ENCODE data around the gene MEST. TPM values are rescaled to one million over a fixed set of nuclear protein-coding genes. Genes with fewer than 3 reads are reported as not detected.
"Not testable (repeated sequence)": the region's sequence is repeated elsewhere in the genome, so short reads cannot be mapped to it uniquely, and the experiment has no call there.

Gene MEST
- total RNA-seq, 2 donors from 2014 or later = 7.2 to 27.8 TPM

DNA sequence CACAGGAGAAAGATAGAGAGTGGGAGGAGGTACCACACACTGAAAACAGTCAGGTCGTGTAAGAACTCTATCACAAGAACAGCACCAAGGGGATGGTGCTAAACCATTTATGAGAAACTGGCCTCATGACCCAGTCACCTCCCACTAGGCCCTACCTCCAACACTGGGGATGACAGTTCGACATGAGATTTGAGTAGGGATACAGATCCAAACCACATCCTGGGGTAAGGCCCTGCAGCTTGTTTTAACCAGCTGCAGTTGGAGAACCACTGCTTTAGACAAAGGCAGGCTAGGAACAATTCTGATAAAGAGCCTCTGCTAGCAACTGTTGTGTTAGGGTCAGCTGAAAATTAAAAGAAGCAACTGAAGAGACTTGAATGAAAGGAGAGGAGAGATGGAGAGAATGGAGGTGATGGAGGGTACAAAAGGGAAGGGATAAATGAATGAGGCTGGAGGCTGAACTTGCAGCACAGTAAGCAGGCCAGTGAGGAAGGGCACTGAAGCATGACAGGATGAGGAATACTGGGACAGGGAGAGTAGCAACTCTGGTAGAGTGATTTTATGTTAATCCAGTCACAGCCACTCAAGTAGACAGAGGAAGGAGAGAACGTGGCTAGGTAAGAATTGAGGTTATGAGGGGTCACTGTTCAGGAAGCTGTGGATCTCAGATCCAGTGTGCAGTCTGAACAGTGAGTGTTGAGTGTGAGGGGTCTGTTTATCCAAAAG is 23.6 kb downstream of the MEST start:
- no peaks in the 10 kb centered on the region for H3K9me3 ChIP-seq
- H3K27ac ChIP-seq = no peak overlapping the region
- no peak for DNase-seq (ENCODE audit: low spot score)
- no peak overlapping the region for H3K4me3 ChIP-seq
- H3K36me3 ChIP-seq = no peaks in the 10 kb centered on the region
- no peaks in the 10 kb centered on the region for H3K4me1 ChIP-seq
- no peaks in the 10 kb centered on the region for H3K27me3 ChIP-seq
- TF ChIP-seq, protein P1, sequence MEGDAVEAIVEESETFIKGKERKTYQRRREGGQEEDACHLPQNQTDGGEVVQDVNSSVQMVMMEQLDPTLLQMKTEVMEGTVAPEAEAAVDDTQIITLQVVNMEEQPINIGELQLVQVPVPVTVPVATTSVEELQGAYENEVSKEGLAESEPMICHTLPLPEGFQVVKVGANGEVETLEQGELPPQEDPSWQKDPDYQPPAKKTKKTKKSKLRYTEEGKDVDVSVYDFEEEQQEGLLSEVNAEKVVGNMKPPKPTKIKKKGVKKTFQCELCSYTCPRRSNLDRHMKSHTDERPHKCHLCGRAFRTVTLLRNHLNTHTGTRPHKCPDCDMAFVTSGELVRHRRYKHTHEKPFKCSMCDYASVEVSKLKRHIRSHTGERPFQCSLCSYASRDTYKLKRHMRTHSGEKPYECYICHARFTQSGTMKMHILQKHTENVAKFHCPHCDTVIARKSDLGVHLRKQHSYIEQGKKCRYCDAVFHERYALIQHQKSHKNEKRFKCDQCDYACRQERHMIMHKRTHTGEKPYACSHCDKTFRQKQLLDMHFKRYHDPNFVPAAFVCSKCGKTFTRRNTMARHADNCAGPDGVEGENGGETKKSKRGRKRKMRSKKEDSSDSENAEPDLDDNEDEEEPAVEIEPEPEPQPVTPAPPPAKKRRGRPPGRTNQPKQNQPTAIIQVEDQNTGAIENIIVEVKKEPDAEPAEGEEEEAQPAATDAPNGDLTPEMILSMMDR (IDR thresholded peaks at IDR 0.05) = no peak

DNA sequence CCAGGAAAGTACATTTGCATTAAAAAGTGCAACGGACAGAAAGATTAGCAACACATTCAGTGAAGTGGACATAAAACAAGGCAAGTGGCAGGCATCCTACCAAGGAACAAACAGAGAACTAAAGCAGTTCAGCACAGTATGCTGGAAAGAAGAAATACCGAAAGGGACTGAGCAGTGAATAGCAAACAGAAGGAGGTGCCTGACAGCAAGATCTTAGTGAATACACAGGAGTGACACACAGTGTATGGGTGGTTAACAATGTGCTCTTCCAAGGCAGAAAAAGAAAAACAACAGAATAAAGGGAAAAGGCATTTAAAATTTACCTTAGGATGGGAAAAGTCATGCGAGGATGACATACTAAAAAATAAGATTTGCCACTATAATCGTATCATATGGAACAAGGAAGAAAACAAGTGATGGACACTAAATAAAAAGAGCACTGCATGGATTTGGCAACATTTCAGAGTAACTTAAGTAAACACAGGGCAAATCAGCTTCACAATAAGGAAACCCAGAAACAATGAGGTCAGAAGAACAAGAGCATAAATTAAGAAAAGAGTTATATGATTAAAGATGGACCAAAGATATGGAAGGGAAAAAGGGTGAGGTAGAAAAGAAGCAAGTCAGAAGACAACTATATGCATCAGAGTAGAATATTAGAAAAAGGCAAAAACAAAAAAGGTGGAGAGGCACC is 29.5 kb downstream of the MEST start:
- Histone ChIP-seq H3K36me3 (no peaks in the 10 kb centered on the region), H3K9me3 (no peaks in the 10 kb centered on the region), H3K4me1 (no peaks in the 10 kb centered on the region), H3K4me3 (no peak overlapping the region), H3K27ac (no peak overlapping the region), H3K27me3 (no peaks in the 10 kb centered on the region)
- DNase-seq (ENCODE audit: low spot score) = no peak
- TF ChIP-seq, protein P1 (IDR thresholded peaks at IDR 0.05) = no peak

DNA sequence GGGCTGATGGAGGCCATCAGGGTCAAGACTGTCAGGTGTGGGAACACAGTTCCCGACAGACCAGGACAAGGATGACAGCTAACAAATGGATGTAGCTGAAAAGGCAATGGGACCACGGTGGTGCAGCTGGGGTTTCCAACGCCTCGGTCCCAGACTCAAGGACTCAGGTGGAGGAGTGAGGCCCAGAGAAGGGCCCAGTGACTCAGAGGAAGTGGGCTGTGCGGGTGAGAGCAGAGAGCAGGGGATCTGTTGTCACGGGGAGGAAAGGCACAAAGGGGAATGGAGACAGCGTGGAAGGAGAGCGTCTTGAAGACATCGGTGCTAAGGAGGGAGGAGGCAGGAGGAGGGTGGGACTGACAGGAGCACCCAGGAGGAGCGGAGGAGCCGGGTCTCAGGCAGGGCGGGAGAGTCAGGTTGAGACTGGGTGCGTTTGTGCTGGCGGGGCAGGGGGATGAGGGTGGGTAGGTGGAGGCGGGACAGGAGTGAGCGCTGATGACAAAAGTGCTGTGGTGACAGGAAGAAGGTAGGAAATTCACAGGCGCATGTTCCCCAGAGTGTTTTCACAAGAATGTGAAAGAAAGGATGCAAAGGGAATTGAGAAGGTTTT is 31.7 kb downstream of the MEST start:
- not testable (repeated sequence) for H3K36me3 ChIP-seq; DNase-seq (ENCODE audit: low spot score); H3K27me3 ChIP-seq; H3K27ac ChIP-seq; H3K4me1 ChIP-seq; H3K4me3 ChIP-seq; H3K9me3 ChIP-seq

DNA sequence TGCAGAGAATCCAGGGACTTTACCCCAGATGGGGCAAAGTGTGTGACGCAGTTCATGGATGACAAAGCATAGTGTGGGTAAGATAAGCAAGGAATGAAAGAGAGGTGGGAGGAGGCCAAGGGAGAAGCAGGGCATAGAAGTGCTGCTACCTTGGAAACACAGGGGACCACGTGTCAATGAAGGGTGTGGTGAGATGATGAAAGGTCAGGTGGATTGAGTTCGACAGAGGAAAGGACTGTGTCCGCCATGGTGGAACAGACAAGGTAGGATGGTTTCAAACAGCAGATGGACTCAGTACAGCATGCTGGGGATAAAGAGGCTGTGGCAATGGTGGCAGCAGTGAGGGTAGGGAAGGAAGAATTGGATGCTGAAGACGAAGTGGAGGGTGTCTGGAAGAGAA is 32.7 kb downstream of the MEST start:
- no peak overlapping the region for H3K4me3 ChIP-seq
- H3K4me1 ChIP-seq = no peaks in the 10 kb centered on the region
- no peaks in the 10 kb centered on the region for H3K9me3 ChIP-seq
- H3K36me3 ChIP-seq = no peaks in the 10 kb centered on the region
- TF ChIP-seq, protein P1 (IDR thresholded peaks at IDR 0.05) = no peak
- H3K27me3 ChIP-seq = no peaks in the 10 kb centered on the region
- DNase-seq (ENCODE audit: low spot score) = no peak
- H3K27ac ChIP-seq = no peak overlapping the region

DNA sequence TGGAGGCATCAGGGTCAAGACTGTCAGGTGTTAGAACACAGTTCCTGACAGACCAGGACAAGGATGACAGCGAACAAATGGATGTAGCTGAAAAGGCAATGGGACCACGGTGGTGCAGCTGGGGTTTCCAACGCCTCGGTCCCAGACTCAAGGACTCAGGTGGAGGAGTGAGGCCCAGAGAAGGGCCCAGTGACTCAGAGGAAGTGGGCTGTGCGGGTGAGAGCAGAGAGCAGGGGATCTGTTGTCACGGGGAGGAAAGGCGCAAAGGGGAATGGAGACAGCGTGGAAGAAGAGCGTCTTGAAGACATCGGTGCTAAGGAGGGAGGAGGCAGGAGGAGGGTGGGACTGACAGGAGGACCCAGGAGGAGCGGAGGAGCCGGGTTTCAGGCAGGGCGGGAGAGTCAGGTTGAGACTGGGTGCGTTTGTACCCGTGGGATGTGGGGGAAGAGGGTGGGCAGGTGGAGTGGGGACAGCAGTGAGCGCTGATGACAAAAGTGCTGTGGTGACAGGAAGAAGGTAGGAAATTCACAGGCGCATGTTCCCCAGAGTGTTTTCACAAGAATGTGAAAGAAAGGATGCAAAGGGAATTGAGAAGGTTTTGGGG is 36.0 kb downstream of the MEST start:
- not testable (repeated sequence) for H3K4me1 ChIP-seq; H3K4me3 ChIP-seq; H3K9me3 ChIP-seq; H3K27me3 ChIP-seq; H3K27ac ChIP-seq; H3K36me3 ChIP-seq; DNase-seq (ENCODE audit: low spot score)

DNA sequence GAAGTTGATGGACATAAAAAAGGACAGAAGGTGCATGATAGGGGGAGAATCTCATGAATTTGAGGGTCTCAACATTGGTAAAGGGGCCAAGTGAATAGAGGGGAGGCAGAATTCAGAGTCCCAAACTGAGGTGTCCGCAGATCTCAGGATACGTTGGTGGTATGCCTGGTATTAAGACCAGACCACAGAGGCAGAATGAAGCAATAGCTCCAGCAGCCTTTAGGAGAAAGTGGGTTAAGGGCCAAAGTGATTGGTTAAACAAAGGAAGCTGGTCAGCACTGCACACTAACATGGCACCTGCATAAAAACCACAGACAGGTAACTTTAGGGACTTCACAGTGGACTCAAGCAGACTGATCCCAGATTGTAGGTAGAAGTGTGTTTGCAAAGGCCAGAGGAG is 37.5 kb downstream of the MEST start:
- Histone ChIP-seq H3K27me3 (no peaks in the 10 kb centered on the region), H3K36me3 (no peaks in the 10 kb centered on the region)

DNA sequence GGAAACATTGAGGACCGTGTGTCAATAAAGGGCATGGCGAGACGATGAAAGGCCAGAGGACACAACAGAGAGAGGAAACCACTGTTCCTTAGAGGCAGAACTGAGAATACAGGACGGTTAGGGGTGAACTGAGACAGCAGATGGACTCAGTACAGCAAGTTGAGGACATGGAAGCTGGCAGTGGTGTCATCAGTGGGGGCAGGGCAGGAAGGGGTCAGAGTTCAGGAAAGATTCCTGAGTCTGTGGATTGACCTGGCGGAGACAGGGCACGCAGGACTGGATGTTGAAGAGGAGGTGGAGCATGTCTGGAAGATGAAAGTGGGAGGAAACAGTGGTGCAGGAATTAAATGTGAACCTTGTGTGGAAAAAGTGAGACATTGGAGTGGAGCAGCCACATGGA is 46.0 kb downstream of the MEST start:
- not testable (repeated sequence) for H3K36me3 ChIP-seq; H3K27ac ChIP-seq; H3K27me3 ChIP-seq; H3K4me3 ChIP-seq; H3K9me3 ChIP-seq; H3K4me1 ChIP-seq; DNase-seq (ENCODE audit: low spot score)

More for the DNA sequence above, 37.5 kb downstream of the MEST start:
- Histone ChIP-seq H3K4me1 (no peaks in the 10 kb centered on the region), H3K4me3 (no peak overlapping the region), H3K27ac (no peak overlapping the region), H3K9me3 (no peaks in the 10 kb centered on the region)
- no peak for DNase-seq (ENCODE audit: low spot score)
- TF ChIP-seq, protein P1 (IDR thresholded peaks at IDR 0.05) = no peak

DNA sequence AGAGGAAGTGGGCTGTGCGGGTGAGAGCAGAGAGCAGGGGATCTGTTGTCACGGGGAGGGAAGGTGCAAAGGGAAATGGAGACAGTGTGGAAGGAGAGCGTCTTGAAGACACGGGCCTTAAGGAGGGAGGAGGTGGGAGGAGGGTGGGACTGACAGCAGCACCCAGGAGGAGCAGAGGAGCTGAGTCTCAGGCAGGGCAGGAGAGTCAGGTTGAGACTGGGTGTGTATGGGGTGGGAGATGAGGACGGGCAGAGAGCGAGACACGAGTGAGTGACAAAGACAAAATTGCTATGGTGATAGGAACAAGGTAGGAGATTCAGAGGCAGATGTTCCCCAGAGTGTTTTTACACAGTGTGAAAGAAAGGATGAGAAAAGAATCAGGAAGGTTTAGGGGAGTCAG is 49.4 kb downstream of the MEST start:
- not testable (repeated sequence) for H3K27me3 ChIP-seq; H3K4me3 ChIP-seq; DNase-seq (ENCODE audit: low spot score); H3K27ac ChIP-seq; H3K36me3 ChIP-seq; H3K4me1 ChIP-seq; H3K9me3 ChIP-seq

DNA sequence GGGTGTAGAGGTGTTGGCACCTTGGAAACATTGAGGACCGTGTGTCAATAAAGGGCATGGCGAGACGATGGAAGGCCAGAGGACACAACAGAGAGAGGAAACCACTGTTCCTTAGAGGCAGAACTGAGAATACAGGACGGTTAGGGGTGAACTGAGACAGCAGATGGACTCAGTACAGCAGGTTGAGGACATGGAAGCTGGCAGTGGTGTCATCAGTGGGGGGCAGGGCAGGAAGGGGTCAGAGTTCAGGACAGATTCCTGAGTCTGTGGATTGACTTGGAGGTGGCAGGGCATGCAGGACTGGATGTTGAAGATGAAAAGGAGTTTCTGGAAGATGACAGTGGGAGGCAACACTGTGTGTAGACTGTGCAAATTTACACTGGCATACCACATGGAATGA is 50.4 kb downstream of the MEST start:
- H3K9me3 ChIP-seq; H3K27me3 ChIP-seq; H3K4me1 ChIP-seq; H3K36me3 ChIP-seq; H3K27ac ChIP-seq; H3K4me3 ChIP-seq; DNase-seq (ENCODE audit: low spot score): not testable (repeated sequence)

Data from right atrium auricular region (tissue), 2 donors.